Hematopoietic multipotent progenitor cell treated with erythropoietin and hydrocortisone succinate and interleukin-3 and kit ligand, for 17 days (in vitro differentiated cells): Measurements from ENCODE around the gene SPDYE5.

ENCODE experiments used
- DNase-seq: peaks from one replicate; pipeline ENCODE4 v3.0.0-alpha.2; 2015; ENCODE audit warnings: low spot score

SPDYE5 gene

GRCh38 chr7:75536940-75537538 is 44.9 kb downstream of the SPDYE5 start:
- no peak for DNase-seq

DNA sequence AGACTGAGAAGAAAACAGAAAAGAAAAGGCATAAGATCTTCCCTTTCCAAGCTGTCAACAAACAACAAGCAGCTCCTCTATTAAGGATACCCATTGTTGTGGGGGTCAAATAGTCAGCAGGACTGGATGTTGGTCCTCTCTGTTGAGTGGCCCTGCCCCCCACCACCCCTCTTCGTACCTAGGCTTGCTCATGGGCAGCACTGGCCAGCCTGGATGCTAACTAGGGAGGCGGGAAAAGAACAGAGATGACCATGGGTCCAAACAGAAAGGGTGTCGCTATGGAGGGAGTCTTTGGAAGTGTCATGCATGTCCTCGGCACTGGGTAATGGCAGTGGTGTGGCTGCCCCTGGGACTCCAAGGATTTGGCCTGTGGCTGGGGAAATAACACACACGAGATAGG is 45.6 kb downstream of the SPDYE5 start:
- no peak for DNase-seq

- DNase-seq: no peak
These were observed 54.3 kb downstream of the SPDYE5 start for GRCh38 chr7:75546237-75547015.
